Muscle layer of colon (tissue), 2 donors: Measurements from ENCODE around the gene TMCO5A.

Source experiments
- H3K27ac ChIP-seq: one replicate; pipeline ENCODE4 v1.7.0; 2013; ENCODE audit warnings: low read depth, mild to moderate bottlenecking, low read length, moderate library complexity
- H3K27me3 ChIP-seq, 2 donors: one replicate each; pipeline ENCODE4 v1.7.0; 2013; ENCODE audit warnings: low read length in 2 of 2, mild to moderate bottlenecking in 2 of 2; ENCODE audit not compliant: insufficient read depth in 2 of 2, control insufficient read depth in 1 of 2
- H3K36me3 ChIP-seq: one replicate; pipeline ENCODE4 v1.7.0; 2013; ENCODE audit warnings: mild to moderate bottlenecking, low read length; ENCODE audit not compliant: insufficient read depth
- H3K4me1 ChIP-seq: one replicate; pipeline ENCODE4 v1.7.0; 2013; ENCODE audit warnings: mild to moderate bottlenecking, low read length; ENCODE audit not compliant: insufficient read depth
- H3K4me3 ChIP-seq, 2 donors: one replicate each; pipeline ENCODE4 v1.7.0; 2013; ENCODE audit warnings: low read length in 2 of 2, low read depth in 1 of 2, mild to moderate bottlenecking in 1 of 2, moderate library complexity in 1 of 2
- H3K9ac ChIP-seq: one replicate; pipeline ENCODE4 v1.7.0; 2013; ENCODE audit warnings: low read length
- H3K9me3 ChIP-seq: one replicate; pipeline ENCODE4 v1.7.0; 2013; ENCODE audit warnings: mild to moderate bottlenecking, low read length
- donor health status: abdominal sarcoma.
- donor health status: Adenocarcinoma of cecum.

Gene TMCO5A

GRCh38 chr15:37934340-37934739 lies at the start of gene TMCO5A:
Gene TMCO5A (plus strand): TSS chr15:37934640. CDS start chr15:37936324, 1,684 bp downstream.
- Histone ChIP-seq H3K9ac (no peak within 1 kb of the TSS), H3K27ac (no peak within 1 kb of the TSS), H3K36me3 (no peaks in the 10 kb centered on the region), H3K27me3 (no peaks in the 10 kb centered on the region), H3K9me3 (no peaks in the 10 kb centered on the region), H3K4me1 (no peaks in the 10 kb centered on the region), H3K4me3 (no peak within 1 kb of the TSS)

DNA sequence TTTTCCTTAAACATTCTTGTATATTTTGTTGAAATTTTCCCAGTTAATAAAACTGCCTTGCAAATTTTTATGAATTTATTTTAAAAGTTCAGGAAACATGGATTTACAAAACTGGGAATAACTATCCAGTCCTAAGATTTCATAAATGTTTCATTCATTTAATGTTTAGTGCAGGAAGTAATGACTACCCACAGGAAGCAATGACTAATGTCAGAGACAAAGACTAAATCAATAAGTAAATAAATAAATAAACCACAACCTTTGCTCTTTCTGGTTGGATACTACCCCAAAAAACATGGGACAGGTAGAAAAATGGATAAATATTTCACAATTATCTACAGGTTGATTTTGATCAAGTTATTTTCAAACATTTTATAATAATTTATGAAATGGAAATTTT lies 48.8 kb upstream of the TMCO5A start:
- H3K36me3 ChIP-seq: no peaks in the 10 kb centered on the region
- H3K4me3 ChIP-seq: no peak overlapping the region
- H3K4me1 ChIP-seq: no peaks in the 10 kb centered on the region
- H3K27me3 ChIP-seq: no peaks in the 10 kb centered on the region
- H3K27ac ChIP-seq: no peak overlapping the region
- H3K9me3 ChIP-seq: no peaks in the 10 kb centered on the region
- no peak overlapping the region for H3K9ac ChIP-seq

DNA sequence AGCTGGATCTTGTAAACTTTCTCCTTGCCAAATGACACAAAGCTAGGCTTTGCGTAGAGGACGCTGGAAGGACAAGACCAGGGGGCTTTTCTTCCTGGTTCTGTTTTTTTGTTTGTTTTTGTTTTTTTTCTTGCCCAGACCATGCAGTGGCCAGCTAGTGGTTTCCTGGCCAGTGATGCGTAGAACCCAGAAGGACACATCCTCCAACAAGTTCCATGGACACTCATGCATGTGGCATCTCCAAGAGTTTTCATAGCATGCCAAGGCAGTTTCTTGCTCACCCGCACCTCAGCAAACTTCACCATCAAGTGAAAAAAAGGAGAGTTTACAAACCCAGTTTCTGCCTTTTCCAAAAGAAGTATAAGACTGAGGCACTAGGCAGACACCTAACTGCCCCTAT lies 46.1 kb upstream of the TMCO5A start:
- no peak overlapping the region for H3K9ac ChIP-seq
- H3K9me3 ChIP-seq: no peaks in the 10 kb centered on the region
- H3K36me3 ChIP-seq: no peaks in the 10 kb centered on the region
- H3K4me1 ChIP-seq: no peaks in the 10 kb centered on the region
- H3K4me3 ChIP-seq: no peak overlapping the region
- no peak overlapping the region for H3K27ac ChIP-seq
- H3K27me3 ChIP-seq: no peaks in the 10 kb centered on the region

GRCh38 chr15:37891766-37892368 lies 42.6 kb upstream of the TMCO5A start:
- Histone ChIP-seq H3K4me3 (no peak overlapping the region), H3K9me3 (no peaks in the 10 kb centered on the region), H3K4me1 (no peaks in the 10 kb centered on the region), H3K36me3 (no peaks in the 10 kb centered on the region), H3K9ac (no peak overlapping the region), H3K27me3 (no peaks in the 10 kb centered on the region), H3K27ac (no peak overlapping the region)

- no peak overlapping the region for H3K4me3 ChIP-seq
- H3K9ac ChIP-seq: no peak overlapping the region
- H3K27me3 ChIP-seq: no peaks in the 10 kb centered on the region
- no peaks in the 10 kb centered on the region for H3K36me3 ChIP-seq
- H3K27ac ChIP-seq: no peak overlapping the region
- H3K4me1 ChIP-seq: no peaks in the 10 kb centered on the region
- H3K9me3 ChIP-seq: no peaks in the 10 kb centered on the region
Observed at GRCh38 chr15:37893309-37893708, 41.1 kb upstream of the TMCO5A start.

DNA sequence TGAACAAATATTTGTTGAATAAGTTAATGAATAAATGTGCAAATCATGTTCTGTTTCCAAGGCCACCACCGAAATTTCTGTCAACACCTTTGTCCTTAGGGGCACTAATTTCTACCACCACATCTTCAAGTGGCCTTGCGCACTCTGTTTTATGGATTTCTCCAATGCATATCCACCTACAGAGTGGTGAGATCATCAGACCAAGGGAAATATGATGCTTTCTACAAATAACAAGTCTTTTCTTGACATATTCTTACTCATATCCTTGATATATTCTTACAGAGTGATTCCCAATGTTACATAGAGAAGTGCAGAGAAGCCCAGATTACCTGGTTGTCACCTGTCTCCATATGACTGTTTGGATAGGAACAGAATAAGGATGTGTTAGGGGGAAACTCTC lies 36.1 kb upstream of the TMCO5A start:
- no peak overlapping the region for H3K27ac ChIP-seq
- no peaks in the 10 kb centered on the region for H3K27me3 ChIP-seq
- no peaks in the 10 kb centered on the region for H3K4me1 ChIP-seq
- H3K9me3 ChIP-seq: no peaks in the 10 kb centered on the region
- no peaks in the 10 kb centered on the region for H3K36me3 ChIP-seq
- H3K9ac ChIP-seq: no peak overlapping the region
- no peak overlapping the region for H3K4me3 ChIP-seq

DNA sequence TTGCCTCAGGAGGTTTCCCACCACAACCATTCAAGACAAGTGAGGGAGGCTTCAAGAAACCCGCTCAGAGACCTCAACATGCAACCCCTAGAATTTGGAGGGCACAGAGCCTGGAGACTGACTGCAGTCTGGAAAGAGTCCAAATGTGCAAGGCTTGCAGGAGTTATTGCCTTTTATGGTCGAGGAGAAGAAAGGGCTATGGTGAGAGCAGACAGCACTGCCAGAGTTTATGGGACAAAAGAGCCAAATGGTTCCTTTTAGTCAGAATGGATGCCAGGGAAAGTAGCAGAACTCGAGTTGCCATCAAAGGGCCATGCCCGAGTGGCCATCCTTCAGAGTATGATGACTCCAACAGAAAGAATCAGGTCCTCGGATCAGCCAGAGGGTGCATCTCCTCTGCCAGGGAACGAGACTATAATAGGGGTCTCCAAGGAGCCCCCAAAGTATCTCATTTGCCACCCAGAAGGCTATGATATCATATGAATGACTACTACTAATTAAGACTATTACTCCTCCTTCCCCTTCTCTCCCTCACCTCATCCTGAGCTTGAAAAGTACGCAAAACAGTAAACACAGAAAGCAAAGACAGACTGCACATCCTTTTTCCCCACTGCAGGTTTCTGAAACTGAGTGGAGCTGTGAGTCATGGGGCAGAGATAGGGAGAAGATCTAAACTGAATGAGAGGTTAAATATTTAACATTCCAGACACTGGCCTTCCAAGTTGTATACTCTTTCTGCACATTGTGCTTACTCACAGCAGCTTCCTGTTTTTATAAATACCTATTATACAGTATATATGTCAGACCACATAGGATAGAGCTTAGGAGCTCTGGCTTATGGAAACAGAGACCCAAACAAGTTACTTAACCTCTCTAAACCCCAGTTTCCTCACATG lies 33.9 kb upstream of the TMCO5A start:
- Histone ChIP-seq H3K9ac (no peak overlapping the region), H3K9me3 (no peaks in the 10 kb centered on the region), H3K4me3 (no peak overlapping the region), H3K27me3 (no peaks in the 10 kb centered on the region), H3K36me3 (no peaks in the 10 kb centered on the region), H3K4me1 (no peaks in the 10 kb centered on the region), H3K27ac (no peak overlapping the region)

GRCh38 chr15:37902126-37902525 lies 32.3 kb upstream of the TMCO5A start:
- Histone ChIP-seq H3K4me3 (no peak overlapping the region), H3K9ac (no peak overlapping the region), H3K27ac (no peak overlapping the region), H3K27me3 (no peaks in the 10 kb centered on the region), H3K36me3 (no peaks in the 10 kb centered on the region), H3K9me3 (no peaks in the 10 kb centered on the region), H3K4me1 (no peaks in the 10 kb centered on the region)

- no peak overlapping the region for H3K27ac ChIP-seq
- no peaks in the 10 kb centered on the region for H3K27me3 ChIP-seq
- no peak overlapping the region for H3K4me3 ChIP-seq
- H3K9ac ChIP-seq: no peak overlapping the region
- H3K4me1 ChIP-seq: no peaks in the 10 kb centered on the region
- H3K9me3 ChIP-seq: no peaks in the 10 kb centered on the region
- H3K36me3 ChIP-seq: no peaks in the 10 kb centered on the region
Observed at GRCh38 chr15:37903919-37904625, 30.4 kb upstream of the TMCO5A start.

DNA sequence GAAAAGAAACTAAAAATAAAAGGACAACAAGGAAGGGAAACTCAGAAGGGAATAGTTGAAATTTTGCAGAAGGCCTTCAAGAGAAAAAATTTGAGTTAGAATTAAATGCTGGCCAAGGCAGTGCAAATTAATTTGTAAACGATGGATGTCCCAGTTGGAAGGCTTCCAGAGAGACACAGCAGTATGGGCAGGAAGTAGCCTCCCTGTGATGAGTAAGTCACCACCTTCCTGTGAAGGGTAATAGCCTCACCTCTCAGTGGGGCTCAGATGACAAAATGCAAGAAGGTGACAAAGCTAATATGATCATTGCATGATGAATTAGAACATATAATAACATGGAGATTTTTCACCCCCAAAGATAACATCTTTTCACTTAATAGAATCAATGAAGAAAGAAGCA lies 27.3 kb upstream of the TMCO5A start:
- no peak overlapping the region for H3K27ac ChIP-seq
- H3K27me3 ChIP-seq: no peaks in the 10 kb centered on the region
- H3K9ac ChIP-seq: no peak overlapping the region
- no peaks in the 10 kb centered on the region for H3K36me3 ChIP-seq
- H3K9me3 ChIP-seq: no peaks in the 10 kb centered on the region
- no peak overlapping the region for H3K4me3 ChIP-seq
- H3K4me1 ChIP-seq: no peaks in the 10 kb centered on the region

- no peak overlapping the region for H3K27ac ChIP-seq
- no peaks in the 10 kb centered on the region for H3K9me3 ChIP-seq
- no peaks in the 10 kb centered on the region for H3K36me3 ChIP-seq
- no peak overlapping the region for H3K9ac ChIP-seq
- no peaks in the 10 kb centered on the region for H3K27me3 ChIP-seq
- H3K4me1 ChIP-seq: no peaks in the 10 kb centered on the region
- H3K4me3 ChIP-seq: no peak overlapping the region
Observed at GRCh38 chr15:37921527-37922385, 12.7 kb upstream of the TMCO5A start.
